T-helper 2 cell treated with Interferon-gamma antibody and Interleukin-4, amounts not matched to agents 100 ng/mL and 5 ng/mL, for 36 hours (primary cell): ENCODE measurements around the gene PPIB. TPM values are rescaled to one million over a fixed set of nuclear protein-coding genes. Genes with fewer than 3 reads are reported as not detected.

Source experiments
- intact Hi-C: fragments of 100-400 bp; cut with micrococcal nuclease; formaldehyde crosslinking; loops from one replicate; pipeline ENCODE4 v1.15.1; 2023
- total RNA-seq: library from RNA; stranded (reverse); gene quantifications from 2 replicates; pipeline ENCODE4 v1.2.3, GENCODE V29; 2022

The PPIB gene
- 587 and 601 TPM in 2 replicates for total RNA-seq

DNA sequence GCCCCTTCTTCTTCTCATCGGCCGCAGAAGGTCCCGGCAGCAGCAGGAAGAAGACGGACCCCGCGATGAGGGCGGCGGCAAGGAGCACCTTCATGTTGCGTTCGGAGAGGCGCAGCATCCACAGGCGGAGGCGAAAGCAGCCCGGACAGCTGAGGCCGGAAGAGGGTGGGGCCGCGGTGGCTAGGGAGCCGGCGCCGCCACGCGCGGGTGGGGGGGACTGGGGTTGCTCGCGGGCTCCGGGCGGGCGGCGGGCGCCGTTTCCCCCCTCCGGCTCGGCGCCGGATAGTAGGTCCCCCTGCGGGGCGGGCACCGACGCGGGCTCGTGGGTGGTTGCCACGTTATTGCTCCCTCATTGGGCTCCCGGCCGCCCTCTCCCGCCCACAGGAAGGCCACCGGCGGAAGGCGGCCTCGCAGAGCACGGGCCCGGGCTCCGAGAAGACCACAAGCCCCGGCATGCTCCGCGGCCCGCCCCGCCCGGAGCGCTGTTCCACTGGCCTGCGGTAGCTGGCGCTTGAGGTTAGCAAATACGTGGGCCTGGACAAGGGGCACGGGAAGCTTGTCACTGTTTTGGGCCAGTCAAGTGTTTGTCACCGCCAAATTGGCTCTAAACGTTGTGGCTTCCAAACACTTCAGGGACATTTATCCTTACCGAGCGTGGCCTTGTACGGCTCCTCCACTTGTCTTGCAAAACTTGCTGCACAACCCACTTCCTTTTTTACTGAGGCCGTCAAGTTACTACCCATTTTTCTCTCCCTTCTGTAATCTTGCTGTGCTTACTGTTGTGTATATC is at the start of gene PPIB:
Gene PPIB, minus strand, starts transcription at position 154 of the 790 bp plus-strand sequence. Its CDS starts 36 bp downstream, at position 118.
- intact Hi-C loops: loop anchor here (1.0 to 10.0 kb wide), 8 partner anchors 10 to 732 kb away; partner anchors contain the start of genes CSNK1G1, PCLAF, PIF1 and SNX1

DNA sequence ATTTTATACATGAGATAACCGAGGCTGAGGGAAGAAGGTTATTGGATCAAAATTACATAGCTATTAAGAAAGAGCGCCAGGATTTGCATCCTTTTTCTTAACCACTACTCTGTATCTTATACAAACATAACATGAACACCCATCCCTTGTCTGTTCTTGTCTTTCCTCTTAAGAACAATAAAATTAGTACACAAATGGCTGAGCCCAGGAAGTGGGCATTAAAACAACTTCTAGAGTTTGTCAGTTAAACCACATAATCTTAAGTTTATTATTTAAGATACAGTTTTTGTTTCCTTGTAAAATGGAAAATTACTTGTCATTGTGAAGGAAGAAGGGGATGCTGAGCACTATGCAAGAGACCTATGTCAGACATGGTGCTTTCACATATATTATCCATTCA is 48.9 kb upstream of the PPIB start:
- intact Hi-C loops: no loop called here

DNA sequence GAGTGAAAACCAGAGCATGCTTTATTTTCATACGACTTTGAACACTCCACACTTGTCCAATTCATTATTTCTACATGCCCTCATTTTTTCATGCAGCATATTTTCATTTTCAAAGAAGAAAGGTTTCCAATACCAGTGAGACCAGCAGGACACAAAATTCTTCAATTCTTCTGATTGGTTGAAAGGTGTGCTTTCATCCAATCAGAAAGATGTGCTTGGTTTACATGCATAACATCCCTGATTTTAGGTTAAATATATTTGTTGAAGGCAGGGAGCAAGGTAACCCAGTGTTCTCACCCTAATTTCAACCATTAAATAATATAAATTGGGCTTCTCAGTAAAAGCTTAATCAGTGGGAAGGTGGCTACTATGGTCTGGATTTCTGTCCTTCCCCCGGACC is 47.5 kb upstream of the PPIB start:
- intact Hi-C loops: no loop called here

DNA sequence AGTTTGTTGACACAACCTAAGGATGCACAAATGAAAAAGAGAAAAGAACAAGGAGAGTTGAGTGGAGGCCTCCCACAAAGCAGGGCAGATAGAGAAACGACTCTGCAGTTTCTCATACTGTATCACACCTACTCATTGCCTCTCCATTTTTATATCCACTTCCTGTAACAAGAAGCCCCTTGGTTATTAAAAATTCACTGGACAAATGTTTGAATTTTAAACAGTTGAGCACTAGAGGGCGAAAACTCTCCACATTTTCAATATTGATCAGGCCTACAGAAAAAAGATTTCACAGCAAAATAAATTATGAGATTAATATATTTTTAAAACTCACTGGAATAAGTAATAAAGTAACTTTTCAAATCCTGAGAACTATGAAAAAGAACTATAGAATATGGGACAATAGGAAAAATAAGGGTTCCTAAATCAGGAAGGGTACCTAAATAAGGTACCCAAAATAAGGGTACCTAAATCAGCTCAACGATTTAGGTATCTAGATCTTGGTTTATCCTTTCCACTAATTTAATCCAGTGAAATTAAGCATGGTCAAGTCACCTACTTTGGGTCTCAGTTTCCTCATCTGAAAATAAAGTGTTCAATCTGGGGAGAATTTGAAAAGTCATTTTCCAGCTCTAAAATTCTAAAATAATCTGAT is 47.0 kb upstream of the PPIB start:
- intact Hi-C loops: loop anchor here (5.0 kb wide), 2 partner anchors 147 to 517 kb away; partner anchors contain the start of gene CSNK1G1

DNA sequence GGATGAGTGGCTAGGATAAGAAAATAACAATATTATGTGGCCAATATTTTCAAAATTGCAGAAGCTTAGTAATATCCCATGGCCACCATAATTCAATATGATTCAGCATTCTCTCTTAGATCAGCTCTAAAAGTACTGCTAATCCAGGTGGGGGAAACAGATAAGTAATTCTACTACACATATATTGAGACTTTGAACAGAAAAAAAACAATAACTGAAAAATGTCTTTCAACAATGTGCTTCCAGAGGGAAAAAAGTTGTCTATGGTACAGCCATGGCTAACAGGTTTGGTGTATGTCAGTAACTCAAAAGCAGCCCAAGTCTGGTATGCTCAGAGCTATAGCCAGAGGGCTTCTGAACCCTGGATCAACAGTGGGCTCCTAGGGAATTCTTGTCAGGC is 42.4 kb upstream of the PPIB start:
- intact Hi-C loops: loop anchor here (5.0 kb wide), 2 partner anchors 152 to 522 kb away; partner anchors contain the start of gene CSNK1G1

DNA sequence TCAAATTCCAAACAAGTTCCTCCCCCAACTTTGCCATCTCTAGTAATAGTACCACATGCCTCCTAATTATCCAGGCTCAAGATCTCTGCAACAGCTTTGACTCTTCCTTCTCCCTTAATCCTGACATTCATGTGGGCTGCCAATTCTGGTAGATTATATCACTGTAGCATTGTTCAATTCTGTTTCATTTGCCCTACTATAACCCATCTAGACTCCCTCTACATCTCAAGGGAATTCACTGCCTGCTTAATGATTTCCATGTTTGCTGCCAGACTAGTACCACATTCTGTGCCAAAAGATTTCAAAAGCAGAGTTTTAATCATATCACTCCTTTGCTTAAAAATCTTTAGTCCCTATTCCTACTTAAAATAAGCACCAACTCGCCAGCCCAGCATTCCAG is 34.6 kb upstream of the PPIB start:
- intact Hi-C loops: no loop called here

DNA sequence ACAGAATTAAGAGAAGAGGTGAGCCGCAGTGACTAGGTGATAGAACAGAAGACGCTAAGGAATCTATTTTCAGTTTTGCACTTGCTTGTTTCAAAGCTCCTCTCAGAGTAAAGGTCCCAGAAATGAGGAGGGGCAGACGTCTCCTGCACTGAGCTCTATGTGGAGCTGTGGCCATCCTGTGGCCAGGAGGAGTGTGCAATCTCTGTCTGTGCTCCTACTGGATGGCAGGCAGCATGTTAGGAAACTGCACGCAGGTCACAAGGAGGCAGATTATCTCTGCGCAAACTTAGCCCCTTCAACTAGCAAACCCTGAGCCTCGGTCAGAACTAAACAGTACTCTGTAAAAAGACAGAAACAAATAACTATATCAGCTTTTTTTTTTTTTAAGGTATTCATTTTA is 31.1 kb upstream of the PPIB start:
- intact Hi-C loops: no loop called here

DNA sequence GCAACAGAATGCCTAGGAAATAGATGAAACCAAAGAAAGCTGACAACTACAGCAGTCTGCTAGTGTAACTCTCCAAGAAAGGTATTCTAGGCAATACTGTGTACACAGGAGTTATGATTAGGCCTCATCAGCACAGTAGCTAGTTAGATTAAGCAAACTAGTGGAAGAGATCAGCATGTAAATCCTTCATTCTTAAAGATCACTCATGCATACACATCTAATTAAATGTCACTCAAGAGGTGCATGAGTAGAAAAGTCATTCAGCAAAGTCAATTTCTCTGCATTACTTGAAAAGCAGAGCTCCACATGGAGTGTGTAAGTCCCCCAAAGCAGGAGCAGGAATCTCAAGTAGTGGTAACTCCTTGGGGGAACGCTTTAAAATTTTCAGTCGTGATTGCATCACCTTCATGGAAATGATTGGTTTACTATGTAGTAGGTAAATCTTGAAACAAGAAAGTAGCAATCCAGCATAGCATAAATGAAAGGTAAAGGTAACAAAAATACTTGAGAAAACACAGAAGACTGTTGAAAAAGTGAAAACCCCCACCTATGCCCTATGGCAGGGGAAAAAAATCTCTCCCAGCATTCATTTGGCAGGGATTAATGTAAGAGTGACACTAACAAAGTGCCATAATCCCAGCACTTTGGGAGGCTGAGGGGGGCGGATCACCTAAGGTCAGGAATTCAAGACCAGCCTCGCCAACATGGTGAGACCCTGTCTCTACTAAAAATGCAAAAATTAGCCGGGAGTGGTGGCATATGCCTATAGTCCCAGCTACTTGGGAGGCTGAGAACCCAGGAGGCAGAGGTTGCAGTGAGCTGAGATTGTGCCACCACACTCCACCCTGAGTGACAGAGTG is 29.4 kb upstream of the PPIB start:
- intact Hi-C loops: no loop called here

DNA sequence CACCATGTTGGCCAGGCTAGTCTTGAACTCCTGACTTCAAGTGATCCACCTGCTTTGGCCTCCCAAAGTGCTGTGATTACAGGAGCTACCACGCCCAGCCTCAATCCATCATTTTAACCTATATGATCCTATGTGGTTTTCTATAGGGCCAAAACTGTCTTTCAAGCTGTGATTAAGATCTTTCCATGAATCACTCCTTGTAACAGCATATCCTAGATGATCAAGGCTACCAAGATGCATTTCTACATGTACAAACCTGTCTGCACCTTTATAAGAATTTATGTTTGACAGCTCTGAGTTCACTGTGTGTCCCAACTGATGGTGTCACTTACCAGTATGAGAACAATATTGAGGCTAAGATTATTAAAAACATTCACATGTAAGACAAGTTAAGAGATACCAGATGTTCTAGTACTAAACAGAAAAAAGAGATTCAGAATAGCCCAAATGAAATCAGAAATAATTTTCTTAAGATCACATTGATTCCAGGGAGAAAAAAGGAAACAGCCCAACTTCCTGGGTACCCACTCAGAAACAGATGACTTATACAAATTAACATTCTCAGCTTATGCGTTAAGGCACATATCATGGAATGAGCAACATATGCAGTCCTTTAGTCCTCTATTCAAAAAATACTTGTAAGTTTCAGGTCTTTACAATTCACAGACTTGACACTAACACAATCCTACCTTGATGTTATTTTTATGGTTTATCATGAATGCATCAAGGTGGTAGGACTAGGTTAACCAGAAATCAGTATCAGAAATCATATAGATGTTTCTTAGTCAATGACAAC is 24.8 kb upstream of the PPIB start:
- intact Hi-C loops: no loop called here

DNA sequence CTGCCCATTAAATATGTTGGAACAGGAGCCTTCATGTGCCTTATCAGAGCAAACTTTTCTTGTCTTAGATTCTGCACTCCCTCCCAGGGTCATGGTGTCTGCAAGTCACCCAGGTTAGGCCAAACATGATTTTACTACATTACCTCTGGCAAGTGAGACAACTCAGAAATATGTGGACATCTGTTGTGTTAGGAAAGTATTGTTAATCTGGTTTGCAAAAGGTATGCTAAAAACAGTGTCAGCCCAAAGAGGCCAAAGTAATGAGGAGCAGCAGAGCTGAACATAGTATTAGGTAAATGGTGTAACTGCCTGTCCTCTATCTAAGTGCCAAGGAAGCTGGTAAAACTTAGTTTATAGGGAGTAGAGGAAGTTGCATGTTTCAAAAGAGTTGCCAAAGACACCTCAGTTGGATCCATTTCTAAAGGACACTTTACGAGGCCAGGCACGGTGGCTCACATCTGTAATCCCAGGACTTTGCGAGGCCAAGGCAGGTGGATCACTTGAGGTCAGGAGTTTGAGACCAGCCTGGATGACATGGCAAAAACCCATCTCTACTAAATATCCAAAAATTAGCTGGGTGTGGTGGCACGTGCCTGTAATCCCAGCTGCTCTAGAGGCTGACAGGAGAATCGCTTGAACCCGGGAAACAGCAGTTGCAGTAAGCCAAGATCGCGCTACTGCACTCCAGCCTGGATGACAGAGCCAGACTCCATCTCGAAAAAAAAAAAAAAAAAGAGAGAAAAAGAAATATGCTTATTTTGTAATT is 22.5 kb upstream of the PPIB start:
- intact Hi-C loops: no loop called here

DNA sequence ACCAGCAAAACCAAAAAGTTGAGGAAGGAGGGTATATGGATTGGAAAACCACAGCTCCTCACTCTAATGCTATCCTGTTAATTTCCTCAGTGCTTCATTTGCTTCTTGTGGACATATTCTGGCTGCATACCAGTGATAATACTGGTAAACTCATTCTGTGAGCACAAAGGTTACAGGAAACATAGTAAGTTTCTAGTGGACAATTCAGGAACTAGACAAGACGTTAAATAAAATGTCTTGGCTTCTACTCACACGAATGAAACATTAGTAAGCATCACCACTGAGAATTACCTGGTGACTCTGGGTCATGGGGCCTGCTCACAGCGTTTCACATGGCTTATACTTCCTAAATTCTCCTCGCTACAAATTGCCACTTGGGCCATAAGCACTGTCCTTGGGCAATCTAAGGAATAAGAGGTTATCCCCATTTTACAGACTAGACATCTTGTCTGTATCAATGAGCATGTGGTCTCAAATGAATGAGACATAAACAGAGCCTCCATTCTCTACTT is 20.1 kb upstream of the PPIB start:
- intact Hi-C loops: no loop called here

DNA sequence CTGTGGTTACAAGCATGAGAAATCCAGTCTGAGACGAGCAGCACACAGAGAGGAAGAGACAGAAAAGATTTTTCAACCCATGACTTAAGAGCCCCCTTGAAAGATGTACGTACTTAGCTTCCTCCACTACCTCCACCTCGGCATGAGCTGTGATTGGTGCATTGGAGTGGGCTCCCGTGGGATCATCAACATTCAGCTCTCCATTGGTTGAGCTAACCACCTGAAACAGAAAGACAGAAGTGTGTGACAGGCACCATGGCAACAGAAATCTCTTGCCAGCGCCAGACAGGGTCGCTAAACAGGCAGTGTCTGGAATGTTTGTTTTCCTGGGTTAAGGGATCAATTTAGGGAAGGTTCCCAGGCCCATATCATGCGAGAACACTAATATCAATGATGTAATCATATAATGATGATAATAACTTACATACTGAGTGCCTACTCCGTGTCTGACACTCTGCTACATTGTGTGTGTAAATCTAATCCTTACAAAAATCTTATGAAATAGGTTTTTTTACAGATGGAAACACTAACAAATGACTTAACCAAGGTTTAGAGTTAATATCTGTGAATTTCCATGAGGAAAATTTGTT is 17.5 kb upstream of the PPIB start:
- intact Hi-C loops: no loop called here

DNA sequence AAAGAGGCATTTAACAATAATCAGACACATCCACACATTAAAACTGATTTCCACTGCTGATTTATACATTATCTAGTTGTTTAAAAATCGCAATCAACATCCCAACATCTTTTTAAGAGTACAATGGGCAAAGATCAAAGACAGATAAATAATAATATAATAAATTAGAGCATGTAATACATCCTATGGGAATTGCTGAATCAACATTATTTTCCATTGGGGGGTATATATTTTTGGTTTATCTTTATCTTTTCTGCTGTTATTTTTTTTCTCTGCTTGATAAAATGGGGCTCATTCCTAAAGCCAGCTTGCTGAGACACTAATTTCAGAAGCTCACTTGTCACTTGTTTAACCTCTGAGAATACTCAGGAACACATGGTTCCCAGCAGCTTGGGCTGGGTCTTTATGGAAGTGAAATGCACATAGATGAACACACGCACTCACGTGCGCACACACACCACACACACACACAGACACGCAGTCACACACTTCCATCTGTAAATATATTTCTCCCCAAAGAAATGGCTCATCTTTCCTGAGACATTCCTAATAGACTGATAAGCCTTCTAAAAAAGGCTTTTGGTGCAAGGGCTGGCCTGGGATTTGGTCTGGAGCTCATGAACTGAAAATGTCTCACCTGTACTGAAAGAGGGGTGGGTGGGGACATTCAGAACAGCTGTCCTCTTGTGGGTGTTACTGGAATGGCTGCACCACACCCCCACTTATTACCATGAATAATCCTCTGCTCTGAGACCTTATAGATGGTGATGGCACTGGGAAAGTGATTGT is 3.5 kb upstream of the PPIB start:
- intact Hi-C loops: loop anchor here (10.0 kb wide), 2 partner anchors 659 to 729 kb away; partner anchors contain the start of gene PIF1

DNA sequence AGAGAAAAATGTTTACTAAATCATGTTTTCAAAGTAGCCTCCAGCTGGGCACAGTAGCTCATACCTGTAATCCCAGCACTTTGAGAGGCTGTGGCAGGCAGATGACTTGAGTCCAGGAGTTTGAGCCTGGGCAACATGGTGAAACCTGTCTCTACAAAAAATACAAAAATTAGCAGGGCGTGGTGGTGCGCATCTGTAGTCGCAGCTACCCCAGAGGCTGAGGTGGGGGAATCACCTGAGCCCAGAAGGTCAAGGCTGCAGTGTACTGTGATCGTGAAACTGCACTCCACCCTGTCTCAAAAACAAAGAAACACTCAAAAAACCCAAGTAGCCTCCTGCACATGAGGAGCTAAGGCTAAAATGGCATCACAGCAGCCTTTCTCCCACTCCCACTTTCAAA is 1.6 kb upstream of the PPIB start:
- intact Hi-C loops: loop anchor here (10.0 kb wide), 2 partner anchors 660 to 730 kb away; partner anchors contain the start of gene PIF1

DNA sequence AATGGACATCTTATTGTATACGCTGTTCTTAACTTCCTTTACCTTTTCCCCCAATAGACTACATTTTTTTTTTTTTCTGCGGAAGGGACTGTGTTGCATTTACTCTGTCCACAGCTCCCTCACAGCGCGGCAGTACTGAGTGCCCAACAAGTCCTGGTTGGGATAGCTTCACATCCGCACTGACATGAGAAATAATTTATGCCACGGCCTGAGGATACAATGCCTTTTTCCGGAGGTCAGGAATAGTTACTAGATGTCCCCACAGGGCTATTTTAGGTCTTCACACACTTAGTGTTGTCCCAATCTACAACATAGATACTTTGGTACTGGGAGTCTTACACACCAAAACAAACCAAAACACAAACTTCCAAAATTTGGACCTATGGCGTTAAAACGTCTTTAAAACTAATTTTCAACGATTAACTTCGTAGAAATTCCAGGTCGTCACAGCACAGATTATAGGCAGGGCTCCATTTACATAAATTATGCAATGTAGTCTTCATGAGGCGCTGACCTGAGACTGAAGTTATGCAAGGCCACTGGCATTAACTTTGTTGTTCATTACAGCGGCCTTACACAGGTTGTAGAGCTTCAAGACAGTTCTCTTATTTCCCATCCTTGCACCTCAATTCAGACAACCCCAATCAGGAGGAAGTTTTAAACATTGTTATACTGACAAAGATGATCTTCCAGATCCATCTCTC is 989 bp upstream of the PPIB start:
- intact Hi-C loops: loop anchor here (1.0 to 10.0 kb wide), 8 partner anchors 11 to 731 kb away; partner anchors contain the start of genes CSNK1G1, PCLAF, PIF1 and SNX1

DNA sequence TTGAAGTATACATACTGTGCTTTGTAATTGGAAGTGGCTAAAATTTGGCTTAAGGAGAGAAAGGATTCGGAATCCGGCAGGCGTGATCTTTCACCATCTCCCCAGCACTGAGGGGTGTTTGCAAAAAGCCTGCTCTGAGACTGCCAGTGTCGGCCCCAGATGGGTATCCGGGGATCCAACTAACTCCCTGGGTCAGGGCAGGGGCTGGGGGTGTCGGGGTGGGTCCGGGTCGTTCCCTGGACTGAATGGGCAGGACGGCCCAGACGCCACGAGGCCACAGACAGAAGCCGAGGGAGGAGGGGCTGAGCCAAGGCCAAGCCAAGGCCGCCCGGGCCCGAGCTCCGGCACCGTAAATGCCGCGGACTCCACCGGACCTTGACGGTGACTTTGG is 349 bp downstream of the PPIB start:
- intact Hi-C loops: loop anchor here (10.0 kb wide), 2 partner anchors 662 to 732 kb away; partner anchors contain the start of gene PIF1

DNA sequence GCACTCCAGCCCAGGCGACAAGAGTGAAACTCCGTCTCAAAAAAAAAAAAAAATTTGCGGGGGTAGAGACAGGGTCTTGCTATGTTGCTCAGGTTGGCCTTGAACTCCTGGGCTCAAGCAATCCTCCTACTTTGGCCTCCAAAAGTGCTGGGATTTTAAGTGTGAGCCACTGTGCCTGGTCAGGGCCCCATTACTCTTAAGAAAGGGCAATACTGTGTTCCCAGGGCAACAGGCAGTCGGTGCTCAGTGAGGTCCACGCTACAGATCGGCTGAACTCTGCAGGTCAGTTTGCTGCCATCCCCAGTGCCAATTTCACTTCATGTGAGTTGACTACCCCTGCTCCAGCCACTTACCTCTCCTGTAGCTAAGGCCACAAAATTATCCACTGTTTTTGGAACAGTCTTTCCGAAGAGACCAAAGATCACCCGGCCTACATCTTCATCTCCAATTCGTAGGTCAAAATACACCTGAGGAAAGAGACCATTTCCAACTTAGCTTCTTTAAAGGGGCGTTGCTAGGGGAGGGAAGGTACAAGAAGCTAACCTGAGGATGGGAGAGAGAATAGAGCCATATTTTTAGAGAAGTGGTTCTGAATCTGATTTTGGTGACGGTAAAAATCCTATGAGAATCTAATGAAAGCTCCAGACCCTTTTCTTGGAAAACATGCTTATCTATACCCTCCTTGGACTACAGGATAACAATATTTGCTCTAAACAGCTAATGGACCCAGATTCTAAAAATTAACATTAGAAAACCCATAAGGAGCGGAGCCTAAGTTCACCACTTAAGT is 939 bp downstream of the PPIB start:
- intact Hi-C loops: loop anchor here (10.0 kb wide), 2 partner anchors 663 to 733 kb away; partner anchors contain the start of gene PIF1
